GM19025 (cell line): ENCODE results near the gene ZNF587.
"Not testable (repeated sequence)": the region's sequence is repeated elsewhere in the genome, so short reads cannot be mapped to it uniquely, and the experiment has no call there.

Experiments
- ATAC-seq: cut with Tn5 transposase; IDR thresholded peaks from one replicate; pipeline ENCODE4 v1.9.1; 2021; ENCODE audit warnings: mild to moderate bottlenecking, low read depth, moderate library complexity; ENCODE audit not compliant: unreplicated experiment

ZNF587 gene

DNA sequence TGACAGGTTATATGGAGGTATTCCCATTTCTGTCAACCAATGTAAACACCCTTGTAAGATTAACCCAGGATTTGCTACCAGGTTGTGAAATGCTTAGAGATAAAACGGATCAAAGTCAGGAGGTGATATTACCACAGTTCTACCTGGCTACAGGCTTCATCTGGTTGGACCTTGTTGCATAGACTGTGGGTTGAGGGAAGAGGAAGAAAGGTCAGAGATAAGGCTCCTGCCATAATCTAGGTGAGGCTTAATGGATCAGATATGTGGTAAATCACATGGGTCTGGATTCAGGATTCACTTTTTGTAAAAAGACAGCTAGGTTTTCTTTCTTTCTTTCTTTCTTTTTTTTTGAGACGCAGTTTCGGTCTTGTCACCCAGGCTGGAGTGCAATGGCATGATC is 28.2 kb upstream of the ZNF587 start:
- not testable (repeated sequence) for ATAC-seq

DNA sequence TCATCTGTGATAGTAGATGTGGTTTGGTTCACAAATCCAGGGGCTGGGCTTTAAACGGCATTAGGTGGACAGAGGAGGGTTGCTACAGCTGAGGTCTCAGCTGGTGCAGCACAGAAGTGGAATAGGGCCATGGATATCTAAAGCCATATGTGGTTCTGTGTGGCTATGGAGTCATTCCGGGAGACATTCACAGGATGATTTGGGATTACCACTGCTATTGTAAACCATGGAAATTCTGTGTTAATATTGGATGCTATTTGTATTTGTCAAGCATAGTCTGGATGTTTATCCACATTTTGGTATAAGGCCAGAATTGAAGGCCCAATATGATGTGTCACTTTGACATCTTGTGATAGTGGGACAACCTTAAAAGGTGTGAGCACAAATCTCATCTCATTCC is 26.5 kb upstream of the ZNF587 start:
- ATAC-seq = not testable (repeated sequence)

DNA sequence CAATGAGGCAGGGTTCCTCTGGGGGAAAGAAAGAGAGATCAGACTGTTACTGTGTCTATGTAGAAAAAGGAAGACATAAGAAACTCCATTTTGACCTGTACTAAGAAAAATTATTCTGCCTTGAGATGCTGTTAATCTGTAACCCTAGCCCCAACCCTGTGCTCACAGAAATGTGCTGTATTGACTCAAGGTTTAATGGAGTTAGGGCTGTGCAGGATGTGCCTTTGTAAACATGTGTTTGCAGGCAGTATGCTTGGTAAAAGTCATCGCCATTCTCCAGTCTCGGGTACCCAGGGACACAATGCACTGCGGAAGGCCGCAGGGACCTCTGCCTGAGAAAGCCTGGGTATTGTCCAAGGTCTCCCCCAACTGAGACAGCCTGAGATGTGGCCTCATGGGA is 26.1 kb upstream of the ZNF587 start:
- not testable (repeated sequence) for ATAC-seq

DNA sequence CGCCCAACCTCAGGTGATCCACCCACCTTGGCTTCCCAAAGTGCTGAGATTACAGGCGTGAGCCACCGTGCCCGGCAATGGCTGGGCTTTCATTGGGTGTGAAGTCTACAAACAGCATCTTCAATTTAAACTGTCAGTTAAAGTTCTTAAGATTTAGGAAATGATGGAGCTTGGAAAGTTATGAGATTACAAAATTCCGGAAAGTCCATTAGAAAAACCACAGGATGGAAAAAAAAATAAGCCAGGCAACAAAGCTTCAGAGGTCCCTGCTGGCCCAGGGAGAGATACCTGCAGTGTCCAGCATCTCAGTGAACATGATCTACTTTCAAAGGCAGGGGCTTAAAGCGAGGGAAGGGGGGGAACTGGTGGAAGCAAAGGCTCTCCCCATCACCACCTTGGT is 24.1 kb upstream of the ZNF587 start:
- no peak for ATAC-seq

DNA sequence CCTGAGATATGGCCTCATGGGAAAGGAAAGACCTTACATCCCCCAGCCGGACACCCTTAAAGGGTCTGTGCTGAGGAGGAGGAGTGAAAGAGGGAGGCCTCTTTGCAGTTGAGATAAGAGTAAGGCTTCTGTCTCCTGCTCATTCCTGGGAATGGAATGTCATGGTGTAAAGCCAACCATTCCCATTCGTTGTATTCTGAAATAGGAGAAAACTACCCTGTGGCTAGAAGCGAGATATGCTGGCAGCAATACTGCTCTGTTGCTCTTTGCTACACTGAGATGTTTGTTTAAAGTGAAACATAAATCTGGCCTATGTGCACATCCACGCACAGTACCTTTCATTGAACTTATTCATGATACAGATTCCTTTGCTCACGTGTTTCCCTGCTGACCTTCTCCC is 20.3 kb upstream of the ZNF587 start:
- no peak for ATAC-seq

DNA sequence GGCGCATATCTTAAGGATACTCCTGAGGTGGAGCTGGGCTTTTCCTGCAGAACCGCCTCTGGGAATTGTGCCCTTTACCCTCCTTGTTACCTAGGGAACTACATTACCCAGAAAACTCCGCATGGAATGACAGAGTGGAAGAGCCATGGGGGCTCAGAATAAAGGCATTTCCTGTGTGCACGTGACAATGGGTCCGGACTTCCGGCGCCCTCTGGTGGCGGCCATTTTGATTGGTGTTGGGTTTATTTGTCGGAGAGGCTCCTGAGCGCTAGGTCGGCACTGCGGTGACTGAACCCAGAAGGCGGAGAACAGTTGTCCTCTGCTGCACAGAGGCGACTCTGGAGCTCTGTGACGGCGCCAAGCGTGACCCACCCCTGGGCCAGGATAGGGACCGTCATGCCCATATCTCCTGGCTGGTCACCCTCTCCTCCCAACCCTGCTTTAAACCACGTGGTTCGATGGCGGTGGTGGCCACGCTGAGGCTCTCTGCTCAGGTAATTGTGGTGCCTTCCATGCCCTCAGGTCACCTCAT is 19.5 kb upstream of the ZNF587 start, which contains the start of gene ZNF587B:
ZNF587B (plus strand) TSS at position 229 of the 532 bp plus-strand sequence; CDS start at position 459, 230 bp downstream.
- no peak for ATAC-seq

DNA sequence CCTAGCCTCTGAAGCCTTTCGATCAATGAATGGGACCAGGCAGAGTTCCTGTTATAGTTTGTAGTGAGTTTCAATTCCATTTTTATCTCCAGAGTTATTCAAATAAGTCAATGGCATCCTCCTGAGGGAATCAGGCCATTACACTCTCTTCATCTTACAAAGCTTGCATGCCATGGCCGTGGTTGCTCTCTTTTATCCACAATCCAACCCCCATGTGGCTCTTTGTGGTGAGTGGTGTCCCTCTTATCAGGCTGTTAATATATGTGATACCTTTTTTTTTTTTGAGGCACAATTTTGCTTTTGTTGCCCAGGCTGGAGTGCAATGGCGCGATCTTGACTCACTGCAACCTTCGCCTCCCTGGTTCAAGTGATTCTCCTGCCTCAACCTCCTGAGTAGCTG is 12.7 kb upstream of the ZNF587 start:
- not testable (repeated sequence) for ATAC-seq

DNA sequence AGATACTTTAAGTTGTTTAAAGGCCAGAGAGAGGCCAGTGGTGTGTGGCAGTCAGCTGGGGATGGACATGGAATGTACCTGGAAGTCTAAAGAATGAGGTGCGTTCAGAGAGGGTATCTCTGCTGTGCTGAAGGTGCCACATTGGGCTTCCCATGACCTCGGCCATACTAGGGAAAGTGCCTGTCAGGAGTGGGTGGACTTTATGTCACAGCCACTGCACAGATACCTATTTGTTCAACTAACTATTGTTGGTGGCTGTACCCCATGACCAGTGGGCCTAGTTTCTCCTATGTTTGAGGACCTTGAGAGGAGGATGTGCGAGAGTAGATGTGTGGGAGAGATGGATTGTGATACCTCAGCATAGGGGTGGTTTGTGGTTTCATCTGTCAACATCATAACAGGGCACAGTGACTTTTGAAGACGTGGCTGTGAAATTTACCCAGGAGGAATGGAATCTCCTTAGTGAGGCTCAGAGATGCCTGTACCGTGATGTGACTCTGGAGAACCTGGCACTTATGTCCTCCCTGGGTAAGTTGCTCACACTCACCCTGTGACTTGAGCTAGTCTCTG is 11.0 kb upstream of the ZNF587 start:
- not testable (repeated sequence) for ATAC-seq

DNA sequence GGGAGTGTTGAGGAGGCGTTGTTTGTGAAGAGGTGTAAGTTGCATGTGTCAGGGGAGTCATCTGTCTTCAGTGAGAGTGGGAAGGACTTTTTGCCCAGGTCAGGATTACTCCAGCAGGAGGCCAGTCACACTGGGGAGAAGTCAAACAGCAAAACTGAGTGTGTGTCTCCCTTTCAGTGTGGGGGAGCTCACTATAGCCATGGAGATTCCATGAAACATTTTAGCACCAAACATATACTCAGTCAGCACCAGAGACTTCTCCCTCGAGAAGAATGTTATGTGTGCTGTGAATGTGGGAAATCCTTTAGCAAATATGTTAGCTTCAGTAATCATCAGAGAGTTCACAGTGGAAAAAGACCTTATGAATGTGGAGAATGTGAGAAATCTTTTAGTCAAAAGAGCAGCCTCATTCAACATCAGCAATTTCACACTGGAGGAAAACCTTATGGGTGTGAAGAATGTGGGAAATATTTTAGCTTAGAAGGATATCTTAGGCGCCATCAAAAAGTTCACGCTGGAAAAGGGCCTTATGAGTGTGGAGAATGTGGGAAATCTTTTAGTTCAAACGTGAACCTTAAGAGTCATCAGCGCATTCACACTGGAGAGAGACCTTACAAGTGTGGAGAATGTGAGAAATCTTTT is 8.4 kb upstream of the ZNF587 start:
- no peak for ATAC-seq

DNA sequence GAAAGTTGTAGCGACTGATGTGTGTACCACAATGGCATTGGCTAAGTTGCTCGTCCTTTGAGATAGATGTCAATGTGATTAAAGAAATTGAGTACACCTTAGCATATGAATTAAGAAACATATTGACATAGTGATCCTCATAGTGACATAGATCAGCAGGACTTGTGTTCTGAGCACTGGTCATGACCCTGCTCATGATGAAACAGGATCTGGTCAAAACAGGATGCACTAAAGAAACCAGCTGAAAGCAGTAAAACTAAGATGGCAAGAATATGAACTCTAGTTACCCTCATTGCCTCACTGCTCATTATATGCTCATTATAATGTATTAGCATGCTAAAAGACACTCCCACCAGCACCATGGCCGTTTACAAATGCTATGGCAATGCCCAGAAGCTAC is 2.5 kb upstream of the ZNF587 start:
- not testable (repeated sequence) for ATAC-seq

DNA sequence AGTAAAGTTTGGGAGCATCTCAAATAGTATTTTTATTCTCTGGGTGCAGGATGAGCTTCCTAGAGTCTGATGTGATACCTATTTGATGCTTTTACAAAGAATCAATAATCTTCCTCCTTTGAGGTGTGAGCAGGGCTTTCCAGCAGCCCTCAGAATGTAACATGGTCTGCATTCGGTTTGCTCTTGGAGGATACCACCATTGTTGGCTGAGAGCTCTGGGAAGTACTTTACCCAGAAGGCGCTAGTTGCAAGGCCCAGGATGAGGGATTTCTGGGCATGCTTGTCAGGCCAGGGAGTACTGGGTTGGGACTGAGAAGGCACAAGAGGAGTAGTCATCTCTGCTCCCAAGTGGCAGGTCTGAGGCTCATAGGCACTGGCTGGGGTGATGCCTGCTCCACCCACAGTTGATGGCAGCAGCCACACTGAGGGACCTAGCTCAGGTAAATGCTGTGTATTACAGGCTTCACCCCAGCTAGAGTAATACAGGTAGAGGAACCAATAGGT is 445 bp upstream of the ZNF587 start:
- ATAC-seq = not testable (repeated sequence)

DNA sequence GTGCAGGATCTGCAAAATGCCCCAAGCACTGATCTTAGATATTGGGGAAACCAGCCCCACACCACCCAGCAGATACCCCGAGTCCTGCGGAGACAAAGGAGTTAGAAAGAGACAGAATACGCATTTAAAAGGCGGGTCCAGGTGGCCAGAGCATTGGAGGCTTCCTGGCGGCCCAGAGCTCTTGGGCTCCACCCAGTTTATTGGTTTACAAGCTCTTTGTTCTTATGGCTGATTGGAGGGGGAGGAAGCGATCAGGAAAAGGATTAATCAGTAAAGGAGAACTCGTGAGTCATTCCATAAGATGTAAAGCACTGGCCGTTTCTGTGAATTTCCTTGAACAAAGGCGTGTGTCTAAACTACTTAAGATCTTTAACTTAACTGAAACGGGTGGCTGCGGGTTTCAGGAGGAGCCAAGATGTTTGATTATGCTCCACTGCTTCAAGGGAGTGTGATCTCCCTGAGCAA is 926 bp downstream of the ZNF587 start:
- ATAC-seq = no peak

DNA sequence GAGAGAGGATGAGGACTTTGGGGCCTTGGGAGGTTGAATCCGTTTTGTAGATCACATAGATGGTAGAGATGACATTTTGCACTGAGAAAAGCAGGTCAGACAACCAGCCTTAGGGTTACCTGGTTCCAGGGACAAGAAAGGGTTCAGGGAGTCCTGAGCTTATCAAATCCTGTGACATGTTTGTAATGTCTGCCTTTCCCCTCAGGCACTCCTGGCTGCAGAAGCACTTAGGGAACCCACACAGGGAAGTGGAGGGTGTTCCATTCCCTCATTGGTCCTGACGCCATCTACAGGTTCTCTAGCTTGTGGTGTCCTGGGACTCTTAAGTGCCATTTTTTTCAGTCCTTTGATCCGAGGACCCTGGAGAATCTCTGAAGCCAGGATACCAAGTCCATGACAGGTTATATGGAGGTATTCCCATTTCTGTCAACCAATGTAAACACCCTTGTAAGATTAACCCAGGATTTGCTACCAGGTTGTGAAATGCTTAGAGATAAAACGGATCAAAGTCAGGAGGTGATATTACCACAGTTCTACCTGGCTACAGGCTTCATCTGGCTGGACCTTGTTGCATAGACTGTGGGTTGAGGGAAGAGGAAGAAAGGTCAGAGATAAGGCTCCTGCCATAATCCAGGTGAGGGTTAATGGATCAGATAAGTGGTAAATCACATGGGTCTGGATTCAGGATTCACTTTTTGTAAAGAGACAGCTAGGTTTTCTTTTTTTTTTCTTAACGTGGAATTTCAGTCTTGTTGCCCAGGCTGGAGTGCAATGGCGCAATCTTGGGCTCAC is 2.3 kb downstream of the ZNF587 start:
- ATAC-seq = not testable (repeated sequence)

DNA sequence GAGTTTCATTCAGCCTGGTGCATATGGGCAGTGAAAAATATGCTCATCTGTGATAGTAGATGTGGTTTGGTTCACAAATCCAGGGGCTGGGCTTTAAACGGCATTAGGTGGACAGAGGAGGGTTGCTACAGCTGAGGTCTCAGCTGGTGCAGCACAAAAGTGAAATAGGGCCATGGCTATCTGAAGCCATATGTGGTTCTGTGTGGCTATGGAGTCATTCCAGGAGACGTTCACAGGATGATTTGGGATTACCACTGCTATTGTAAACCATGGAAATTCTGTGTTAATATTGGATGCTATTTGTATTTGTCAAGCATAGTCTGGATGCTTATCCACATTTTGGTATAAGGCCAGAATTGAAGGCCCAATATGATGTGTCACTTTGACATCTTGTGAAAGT is 4.5 kb downstream of the ZNF587 start:
- not testable (repeated sequence) for ATAC-seq

DNA sequence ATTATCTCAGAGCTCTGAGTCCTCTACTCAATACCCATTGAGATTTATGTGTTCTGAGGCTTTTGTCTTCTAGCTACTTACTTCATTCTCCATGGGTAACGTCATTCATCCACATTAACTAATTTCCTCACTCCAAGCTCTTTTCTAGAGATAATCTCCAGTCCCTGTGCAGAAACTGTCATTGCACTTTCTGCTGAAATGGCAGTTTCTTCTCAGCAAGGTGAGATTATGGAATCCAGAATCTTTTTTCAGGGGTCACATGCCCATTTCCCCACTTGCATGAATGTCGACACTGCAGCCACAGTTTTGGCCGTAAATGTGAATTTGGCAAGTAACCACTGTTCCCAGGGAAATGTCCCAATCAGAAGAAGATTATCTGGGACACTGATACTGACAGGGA is 12.7 kb downstream of the ZNF587 start:
- not testable (repeated sequence) for ATAC-seq

DNA sequence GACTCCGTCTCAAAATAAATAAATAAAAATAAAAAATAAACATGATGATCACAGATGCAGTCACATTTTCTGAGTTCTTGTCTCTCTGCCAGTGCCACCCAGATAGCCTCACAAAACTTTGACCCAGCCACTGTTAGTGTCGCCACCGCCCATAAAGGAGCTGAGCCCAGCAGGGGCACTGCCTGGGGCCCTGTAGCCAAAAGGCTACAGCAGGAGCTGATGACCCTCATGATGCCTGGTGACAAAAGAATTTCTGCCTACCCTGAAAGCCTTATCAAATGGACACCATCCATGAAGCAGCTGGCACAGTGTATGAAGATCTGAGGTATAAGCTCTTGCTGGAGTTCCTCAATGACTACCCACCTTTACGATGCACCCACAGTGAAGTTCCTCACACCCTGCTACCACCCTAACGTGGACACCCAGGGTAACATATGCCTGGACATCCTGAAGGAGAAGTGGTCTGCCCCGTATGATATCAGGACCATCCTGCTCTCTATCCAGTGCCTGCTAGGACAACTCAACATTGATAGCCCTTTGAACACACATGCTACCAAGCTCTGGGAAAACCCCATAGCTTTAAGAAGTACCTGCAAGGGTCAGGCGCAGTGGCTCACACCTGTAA is 18.3 kb downstream of the ZNF587 start:
- no peak for ATAC-seq

DNA sequence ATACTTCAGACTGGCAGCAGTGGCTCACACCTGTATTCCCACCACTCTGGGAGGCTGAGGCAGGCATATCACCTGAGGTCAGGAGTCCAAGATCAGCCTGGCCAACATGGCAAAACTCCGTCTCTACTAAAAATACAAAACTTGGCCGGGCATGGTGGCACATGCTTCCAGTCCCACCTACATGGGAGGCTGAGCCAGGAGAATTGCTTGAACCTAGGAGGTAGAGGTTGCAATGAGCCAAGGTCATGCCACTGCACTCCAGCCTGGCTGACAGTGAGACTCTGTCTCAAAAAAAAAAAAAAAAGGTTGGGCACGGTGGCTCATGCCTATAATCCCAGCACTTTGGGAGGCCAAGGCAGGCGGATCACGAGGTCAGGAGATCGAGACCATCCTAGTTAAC is 20.0 kb downstream of the ZNF587 start:
- not testable (repeated sequence) for ATAC-seq

DNA sequence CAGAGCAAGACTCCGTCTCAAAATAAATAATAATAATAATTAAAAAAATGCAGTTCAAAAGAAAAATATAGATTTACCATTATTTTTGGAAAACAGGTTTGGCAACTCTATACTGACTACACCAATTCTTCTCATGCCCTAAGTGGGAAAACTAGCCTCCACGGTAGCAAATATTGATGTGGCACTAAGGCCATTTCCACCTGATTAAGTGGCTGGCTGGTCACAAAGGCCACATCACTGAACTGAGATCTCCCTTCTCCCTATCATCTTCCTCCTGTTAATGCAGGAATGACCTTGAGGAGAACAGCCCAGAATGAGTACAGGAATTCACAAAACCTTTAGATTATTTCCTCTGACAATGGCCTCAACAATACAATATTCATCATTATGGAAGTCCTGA is 20.6 kb downstream of the ZNF587 start:
- no peak for ATAC-seq

DNA sequence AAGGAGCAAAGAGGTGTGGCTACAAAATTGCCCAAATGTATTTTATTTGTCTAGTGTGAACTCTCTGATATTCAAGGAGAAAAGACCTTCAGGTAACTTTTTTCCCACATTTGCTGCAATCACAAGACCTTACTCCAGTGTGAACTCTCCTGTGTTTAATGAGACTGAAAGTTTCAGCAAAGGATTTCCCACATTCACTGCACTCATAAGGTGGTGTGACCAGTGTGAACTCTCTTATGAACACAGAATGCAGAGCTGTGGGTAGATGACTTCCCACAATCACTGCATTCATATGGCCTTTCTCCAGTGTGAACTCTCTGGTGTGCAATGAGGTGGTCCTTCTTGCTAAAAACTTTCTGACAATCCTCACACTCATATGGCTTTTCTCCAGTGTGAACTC is 22.8 kb downstream of the ZNF587 start:
- ATAC-seq = no peak
